A549 (cell line): ENCODE data around the gene UBE2R2. TPM values are rescaled to one million over a fixed set of nuclear protein-coding genes. Genes with fewer than 3 reads are reported as not detected.

Experiments used
- ATAC-seq, 2 experiments: fragments of 200-7000 bp in 1 of 2; fragments of >200 bp in 1 of 2; cut with Nextera tagmentation in 1 of 2; cut with Tn5 transposase in 1 of 2; 3 replicates each; pipeline versions ENCODE4 v1.8.0 to v1.9.1; 2018 to 2020; ENCODE audit warnings: mild to moderate bottlenecking in 1 of 2, moderate library complexity in 1 of 2
- CTCF ChIA-PET: fragments of 300-600 bp; sonication (Branson Sonifier 250); formaldehyde crosslinking; extraction: SDS; loops from one replicate; lab custom pipeline; 2021; ENCODE audit warnings: antibody characterized with exemption, inconsistent platforms; lab: Yijun Ruan, JAX
- POLR2A ChIA-PET: fragments of 350-600 bp; formaldehyde crosslinking; extraction: SDS; loops from one replicate; lab custom pipeline; 2021; ENCODE audit warnings: antibody characterized with exemption, inconsistent platforms; lab: Yijun Ruan, JAX
- DNase-seq, 2 experiments: peaks; one replicate each; pipeline versions ENCODE4 v3.0.0 to v3.0.0-alpha.2; 2011 to 2016; ENCODE audit warnings: low read depth in 1 of 2, low spot score in 1 of 2
- FAIRE-seq: peaks from 2 replicates; lab custom pipeline; 2011; peaks lifted over from hg19 to GRCh38; lab: Jason Lieb, UNC
- H3K27ac ChIP-seq, 2 experiments: fragments of >200 bp; sonication (Bioruptor Twin); formaldehyde crosslinking; 3 replicates each; pipeline ENCODE4 v1.5.1; 2016 to 2017
- H3K4me1 ChIP-seq: fragments of >200 bp; sonication (Bioruptor Twin); formaldehyde crosslinking; 3 replicates; pipeline ENCODE4 v1.6.1; 2016
- H3K4me2 ChIP-seq: fragments of >200 bp; sonication (Bioruptor Twin); formaldehyde crosslinking; 3 replicates; pipeline ENCODE4 v1.6.1; 2016
- H3K4me3 ChIP-seq: fragments of >200 bp; sonication (Bioruptor Twin); formaldehyde crosslinking; 3 replicates; pipeline ENCODE4 v1.5.1; 2016
- H3K9me3 ChIP-seq: fragments of >200 bp; sonication (Bioruptor Twin); formaldehyde crosslinking; 3 replicates; pipeline ENCODE4 v1.6.1; 2016
- CBX2 ChIP-seq: fragments of 200-600 bp; sonication (generic); IDR thresholded peaks from 2 replicates; pipeline ENCODE4 v1.6.1; 2016; ENCODE audit warnings: low read depth, mild to moderate bottlenecking, borderline replicate concordance
- CEBPB ChIP-seq, 2 experiments: fragments of >200 bp in 1 of 2; sonication (Bioruptor Twin) in 1 of 2; formaldehyde crosslinking in 1 of 2; IDR thresholded peaks; 2 replicates each; pipeline ENCODE4 v1.6.1; 2012 to 2016
- CHD4 ChIP-seq: fragments of 200-600 bp; sonication (generic); IDR thresholded peaks from 2 replicates; pipeline ENCODE4 v1.6.1; 2016; ENCODE audit warnings: antibody characterized with exemption, mild to moderate bottlenecking, borderline replicate concordance
- CTCF ChIP-seq: fragments of >200 bp; sonication (Bioruptor Twin); formaldehyde crosslinking; IDR thresholded peaks from 3 replicates; pipeline ENCODE4 v1.5.1; 2016
- E2F6 ChIP-seq: IDR thresholded peaks from 2 replicates; pipeline ENCODE4 v1.6.1; 2012; ENCODE audit warnings: low read depth, borderline replicate concordance
- EHF ChIP-seq: fragments of 250-450 bp; sonication (Bioruptor Pico); IDR thresholded peaks from 2 replicates; pipeline ENCODE4 v1.5.0; 2020; ENCODE audit warnings: mild to moderate bottlenecking
- EHMT2 ChIP-seq: fragments of 200-600 bp; sonication (generic); IDR thresholded peaks from 2 replicates; pipeline ENCODE4 v1.6.1; 2016; ENCODE audit warnings: antibody characterized with exemption, low read depth, mild to moderate bottlenecking, moderate library complexity
- EP300 ChIP-seq, 2 experiments: fragments of >200 bp; sonication (Bioruptor Twin); formaldehyde crosslinking; IDR thresholded peaks; 2 replicates in 1 of 2; 3 replicates in 1 of 2; pipeline ENCODE4 v1.6.1; 2016 to 2017
- ESRRA ChIP-seq: fragments of 150-350 bp; IDR thresholded peaks from 2 replicates; pipeline ENCODE4 v1.6.1; 2014; ENCODE audit warnings: mild to moderate bottlenecking, low read length, borderline replicate concordance
- FOSL2 ChIP-seq, 2 experiments: fragments of 450-650 bp in 1 of 2; fragments of >200 bp in 1 of 2; sonication (Bioruptor Twin) in 1 of 2; formaldehyde crosslinking; IDR thresholded peaks; 2 replicates each; pipeline versions ENCODE4 v1.5.0 to v1.6.1; 2016 to 2020; ENCODE audit warnings: mild to moderate bottlenecking in 1 of 2, moderate library complexity in 1 of 2
- FOXS1 ChIP-seq: fragments of 250-450 bp; sonication (Bioruptor Pico); IDR thresholded peaks from 2 replicates; pipeline ENCODE4 v1.5.0; 2020; ENCODE audit warnings: mild to moderate bottlenecking, moderate library complexity
- GATA3 ChIP-seq: IDR thresholded peaks from 2 replicates; pipeline ENCODE4 v1.6.1; 2012; ENCODE audit warnings: borderline replicate concordance
- HDAC2 ChIP-seq: fragments of 200-600 bp; sonication (generic); IDR thresholded peaks from 2 replicates; pipeline ENCODE4 v1.6.1; 2016
- HEYL ChIP-seq: fragments of 250-450 bp; sonication (Bioruptor Pico); IDR thresholded peaks from 2 replicates; pipeline ENCODE4 v1.8.0; 2021; ENCODE audit warnings: mild to moderate bottlenecking, moderate library complexity
- JUNB ChIP-seq: fragments of >200 bp; sonication (Bioruptor Twin); formaldehyde crosslinking; IDR thresholded peaks from 2 replicates; pipeline ENCODE4 v1.6.1; 2016
- MAX ChIP-seq: IDR thresholded peaks from 2 replicates; pipeline ENCODE4 v1.6.1; 2012
- MAZ ChIP-seq: fragments of 150-350 bp; IDR thresholded peaks from 2 replicates; pipeline ENCODE4 v1.6.1; 2014; ENCODE audit warnings: antibody characterized with exemption, low read depth, low read length, borderline replicate concordance
- PHF8 ChIP-seq: fragments of 200-600 bp; sonication (generic); IDR thresholded peaks from 2 replicates; pipeline ENCODE4 v1.6.1; 2016; ENCODE audit warnings: low read depth, mild to moderate bottlenecking, antibody characterized with exemption, moderate library complexity, borderline replicate concordance
- RARB ChIP-seq: fragments of 250-450 bp; sonication (Bioruptor Pico); IDR thresholded peaks from 2 replicates; pipeline ENCODE4 v1.8.0; 2021; ENCODE audit warnings: mild to moderate bottlenecking, moderate library complexity
- ZC3H11A ChIP-seq: fragments of 450-650 bp; IDR thresholded peaks from 2 replicates; pipeline ENCODE4 v1.6.1; 2014; ENCODE audit warnings: antibody characterized with exemption, mild to moderate bottlenecking
- WGBS: methylation state at CpG from one replicate; pipeline ENCODE4 v1.1.6; 2017; ENCODE audit errors: missing lambda C conversion rate; 5-methylcytosine and 5-hydroxymethylcytosine counted together
- polyA plus RNA-seq, 4 experiments: library from polyadenylated mRNA; depleted of rRNA in 3 of 4; stranded (reverse); fragments of >200 nt; fragmentation: RNase III in 1 of 4; extraction: RNeasy Plus Mini Kit Qiagen cat#74134 plus additional on column Dnase treatment in 1 of 4; gene quantifications; 2 replicates in 3 of 4; 3 replicates in 1 of 4; pipeline ENCODE4 v1.2.3, GENCODE V29; 2011 to 2017

UBE2R2 gene
- polyA plus RNA-seq, 2 of the 4 experiments (the other 2 are of a cell fraction), result 41.2 to 48.1 TPM

GRCh38 chr9:33942471-33943083 lies 125.6 kb downstream of the UBE2R2 start (continued):
- TF ChIP-seq ESRRA (no peak), CBX2 (no peak)

GRCh38 chr9:33943389-33943788 lies 126.4 kb downstream of the UBE2R2 start:
- ChIA-PET CTCF (interaction anchor here (0.6 to 2.7 kb wide), 10 partner anchors 10 to 131 kb away, joined by 3 to 14 read pairs (median 4); no protein-coding TSS in a partner anchor), POLR2A (interaction anchor here (0.5 to 0.7 kb wide), 2 partner anchors 119 to 120 kb away, joined by 3 read pairs; no protein-coding TSS in a partner anchor)
- FAIRE-seq, result no peak

GRCh38 chr9:33946779-33947535 lies 130.0 kb downstream of the UBE2R2 start:
- peak; percentile 80 to 86 for ATAC-seq
- peak in 1 of 2 experiments; percentile 69 for DNase-seq
- peak; percentile 68 for FAIRE-seq
- Histone ChIP-seq H3K4me3 (no peak overlapping the region), H3K9me3 (no peaks in the 10 kb centered on the region), H3K4me2 (peak overlapping the region; percentile 48), H3K4me1 (peaks cover 46% of the 10 kb centered on the region), H3K27ac (peak overlapping the region; percentile 61 to 75; a peak in 5 of 6 replicates)
- CTCF ChIA-PET, result interaction anchor here (0.6 to 1.1 kb wide), 2 partner anchors 14 to 1685 kb away, joined by 3 read pairs; no protein-coding TSS in a partner anchor
- 67% methylated on average over 3 of the region's 3 CpGs for WGBS
- POLR2A ChIA-PET, result interaction anchor here (0.5 to 1.5 kb wide), 2 partner anchors 101 to 129 kb away, joined by 3 to 4 read pairs; no protein-coding TSS in a partner anchor
- peak; percentile 28; the same call in 1 of the 2 replicates for TF ChIP-seq JUNB
- TF ChIP-seq FOXS1, result peak; percentile 65; the same call in 1 of the 2 replicates
- peak; percentile 3; the same call in 1 of the 2 replicates for TF ChIP-seq MAX
- TF ChIP-seq GATA3, result peak; percentile 73; the same call in 1 of the 2 replicates
- 0 out of 2 replicates have a peak, but pooled peaks have one; percentile 32 for TF ChIP-seq FOSL2 (IDR thresholded peaks at IDR 0.05)
- peak; percentile 78 for TF ChIP-seq FOSL2 (CRISPR knock-in tag; IDR thresholded peaks at IDR 0.05)
- TF ChIP-seq HEYL (CRISPR knock-in tag), result no peak
- TF ChIP-seq EP300 (IDR thresholded peaks at IDR 0.05), result 0 out of 5 replicates have a peak, but pooled peaks have one; percentile 20 to 25
- TF ChIP-seq CEBPB (IDR thresholded peaks at IDR 0.05), result peak in 1 of 2 experiments; percentile 43; a peak in 1 of 4 replicates
- TF ChIP-seq CHD4, result no peak
- no peak for TF ChIP-seq EHMT2

More at GRCh38 chr9:33943389-33943788, 126.4 kb downstream of the UBE2R2 start:
- Histone ChIP-seq H3K9me3 (no peaks in the 10 kb centered on the region), H3K4me3 (no peak overlapping the region), H3K4me2 (peak overlapping the region; percentile 5; the same call in 1 of the 3 replicates), H3K4me1 (peaks cover 73% of the 10 kb centered on the region), H3K27ac (peak overlapping the region; percentile 53 to 81; a peak in 5 of 6 replicates)
- 88% methylated on average over 2 of the region's 2 CpGs for WGBS
- ATAC-seq (no peak), DNase-seq (no peak)
- TF ChIP-seq EHF (CRISPR knock-in tag) (no peak), E2F6 (no peak), FOSL2 (IDR thresholded peaks at IDR 0.05) (no peak), FOSL2 (CRISPR knock-in tag; IDR thresholded peaks at IDR 0.05) (no peak), PHF8 (no peak), CBX2 (no peak), ZC3H11A (no peak), MAZ (no peak), JUNB (no peak), CTCF (no peak), RARB (CRISPR knock-in tag) (no peak), HDAC2 (no peak)
